Measurements from ENCODE around the gene PLIN4.

The PLIN4 gene

GRCh38 chr19:4524808-4525562, 6.7 kb upstream of the PLIN4 start:
- no peak for DNase-seq (ENCODE audit: low read depth)

- DNase-seq (ENCODE audit: low read depth) = peak; percentile 30
Measured at GRCh38 chr19:4523306-4524110, 5.2 kb upstream of the PLIN4 start.

DNA sequence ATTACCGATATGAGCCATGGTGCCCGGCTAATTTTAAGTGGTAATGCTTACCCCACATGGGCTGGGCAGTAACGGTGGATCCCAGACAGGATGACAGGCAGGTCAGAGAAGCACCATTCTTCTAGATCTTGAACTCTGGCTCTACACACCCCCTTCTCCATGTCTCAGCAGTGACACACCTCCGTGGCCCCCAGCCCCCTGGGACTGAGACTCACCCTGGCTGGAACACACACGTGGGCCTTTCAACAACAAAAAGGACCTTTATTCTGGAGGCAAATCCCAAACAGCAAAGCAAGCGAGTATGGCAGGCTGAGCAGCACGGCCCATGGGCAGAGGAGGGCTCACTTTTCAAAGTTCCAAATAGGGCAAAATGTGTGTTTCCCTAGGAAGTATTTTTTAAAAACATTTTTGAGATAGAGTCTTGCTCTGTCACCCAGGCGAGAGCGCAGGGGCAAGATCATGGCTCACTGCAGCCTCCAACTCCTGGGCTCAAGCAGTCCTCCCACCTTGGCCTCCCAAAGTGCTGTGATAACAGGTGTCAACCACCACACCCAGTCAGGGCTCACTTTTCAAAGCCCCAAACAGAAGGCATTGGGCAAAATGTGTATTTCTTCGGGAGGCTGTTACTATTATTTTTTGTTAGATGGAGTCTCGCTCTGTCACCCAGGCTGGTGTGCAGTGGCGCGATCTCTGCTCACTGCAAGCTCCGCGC, 4.2 kb upstream of the PLIN4 start:
- no peak for DNase-seq (ENCODE audit: low read depth)

DNA sequence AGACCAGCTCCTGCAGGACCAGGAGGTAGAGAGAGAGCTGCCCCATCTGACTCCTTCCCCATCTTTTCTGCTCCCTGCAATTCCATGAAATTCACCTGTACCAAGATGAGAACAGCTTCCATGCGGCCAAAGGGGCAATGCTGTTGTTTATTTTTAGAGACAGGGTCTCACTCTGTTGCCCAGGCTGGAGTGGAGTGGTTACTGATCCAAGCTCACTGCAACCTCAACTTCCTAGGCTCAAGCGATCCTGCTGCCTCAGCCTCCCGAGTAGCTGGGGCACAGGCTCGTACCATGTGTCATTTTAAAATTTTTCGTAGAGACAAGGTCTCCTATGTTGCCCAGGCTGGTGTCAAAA, 3.6 kb upstream of the PLIN4 start:
- DNase-seq (ENCODE audit: low read depth) = no peak

- DNase-seq (ENCODE audit: low read depth) = no peak
Measured at GRCh38 chr19:4521170-4521887, 3.0 kb upstream of the PLIN4 start.

GRCh38 chr19:4519521-4520277, 1.4 kb upstream of the PLIN4 start:
- DNase-seq (ENCODE audit: low read depth) = no peak

DNA sequence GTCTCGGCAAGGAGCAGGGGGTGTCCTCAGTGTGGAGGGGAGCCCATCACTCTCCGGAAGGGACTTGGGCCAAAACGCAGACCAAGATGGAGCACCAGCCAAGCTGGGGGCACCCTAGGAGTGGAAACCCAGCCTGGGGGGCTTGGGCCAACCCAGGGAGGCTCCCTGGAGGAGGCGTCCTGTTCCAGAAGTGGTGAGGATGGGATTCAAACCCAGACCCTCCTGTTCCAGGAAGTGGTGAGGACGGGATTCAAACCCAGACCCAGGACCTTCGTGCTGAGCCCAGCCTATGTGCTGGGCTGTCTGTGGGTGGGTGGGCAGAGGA, 848 bp upstream of the PLIN4 start:
- DNase-seq (ENCODE audit: low read depth) = no peak

DNA sequence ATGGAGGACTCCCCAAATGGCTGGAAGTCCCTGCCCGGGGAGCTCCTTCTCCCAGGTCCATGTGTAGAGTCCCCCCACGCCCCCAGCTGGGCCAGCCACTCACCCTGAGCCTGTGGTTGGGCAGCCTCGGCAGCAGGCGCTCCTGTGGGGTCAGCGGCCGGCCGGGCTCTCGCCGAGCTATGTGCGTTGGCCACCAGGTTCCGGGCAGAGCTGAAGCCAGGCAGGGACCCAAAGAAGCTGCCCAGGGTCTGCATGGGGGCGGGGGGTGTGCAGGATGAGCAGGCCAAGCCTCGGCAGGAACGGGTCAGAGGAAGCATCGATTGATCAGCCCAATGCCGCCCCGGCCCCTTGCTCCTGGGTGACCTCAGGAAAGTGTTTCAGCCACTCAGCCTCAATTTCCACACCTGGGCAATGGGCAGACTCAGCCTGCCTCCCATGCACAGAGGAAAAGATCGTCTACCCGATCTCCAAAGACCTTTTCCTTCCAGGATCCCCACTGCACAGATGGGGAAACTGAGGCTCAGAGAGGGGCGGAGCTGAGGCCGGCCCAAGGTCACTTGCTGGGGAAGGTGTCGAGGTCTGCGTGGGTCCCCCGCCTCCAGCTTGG, 732 bp downstream of the PLIN4 start:
- DNase-seq (ENCODE audit: low read depth) = no peak

DNA sequence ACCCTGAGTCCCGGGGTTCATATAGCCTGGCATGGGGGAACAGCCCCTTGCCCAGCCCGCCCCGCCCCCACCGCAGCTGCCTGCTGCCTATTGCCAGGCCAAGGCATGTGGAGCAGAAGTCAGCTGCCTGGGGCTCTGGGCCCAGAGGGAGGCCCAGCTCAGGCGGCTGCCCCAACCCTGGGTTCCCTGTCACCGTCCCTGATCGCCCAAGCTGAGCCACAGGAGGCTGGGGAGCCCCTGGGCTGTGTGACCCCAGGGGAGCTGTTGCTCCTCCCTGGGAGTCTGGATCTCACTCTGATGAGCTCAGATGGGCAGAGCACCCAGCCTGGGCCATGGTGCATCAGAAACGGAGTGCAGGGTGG, 1.4 kb downstream of the PLIN4 start:
- no peak for DNase-seq (ENCODE audit: low read depth)

- no peak for DNase-seq (ENCODE audit: low read depth)
Measured at GRCh38 chr19:4516199-4516938, 1.9 kb downstream of the PLIN4 start.

DNA sequence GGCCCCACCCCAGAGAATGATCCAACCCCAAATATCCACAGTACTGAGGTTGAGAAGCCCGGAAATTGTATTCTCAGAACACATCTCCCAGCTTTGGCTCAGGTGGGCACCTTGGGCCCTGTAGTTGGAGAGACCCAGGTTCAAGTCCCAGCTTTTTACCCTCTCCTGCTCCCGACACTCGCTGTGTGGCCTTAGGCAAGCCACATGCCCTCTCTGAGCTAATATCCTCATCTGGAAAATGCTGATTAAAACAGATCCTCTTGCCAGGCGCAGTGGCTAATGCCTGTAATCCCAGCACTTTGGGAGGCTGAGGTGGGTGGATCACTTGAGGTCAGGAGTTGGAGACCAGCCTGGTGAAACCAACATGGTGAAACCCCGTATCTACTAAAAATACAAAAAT, 2.6 kb downstream of the PLIN4 start:
- DNase-seq (ENCODE audit: low read depth) = no peak

GRCh38 chr19:4513248-4513647, 5.0 kb downstream of the PLIN4 start:
- no peak for DNase-seq (ENCODE audit: low read depth)

DNA sequence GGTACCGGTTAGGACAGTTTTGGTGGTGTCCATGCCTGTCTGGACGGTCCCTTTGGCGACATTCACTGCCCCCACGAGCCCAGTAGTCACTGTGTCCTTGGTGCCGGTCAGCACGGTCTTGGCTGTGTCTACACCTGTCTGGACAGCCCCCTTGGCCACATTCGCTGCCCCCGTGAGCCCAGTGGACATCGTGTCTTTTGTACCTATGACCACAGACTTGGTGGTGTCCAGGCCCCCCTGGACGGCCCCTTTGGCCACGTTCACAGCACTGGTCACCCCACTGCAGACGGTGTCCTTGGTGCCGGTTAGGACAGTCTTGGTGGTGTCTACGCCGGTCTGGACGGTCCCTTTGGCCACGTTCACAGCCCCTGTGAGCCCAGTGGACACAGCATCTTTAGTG, 6.2 kb downstream of the PLIN4 start:
- no peak for DNase-seq (ENCODE audit: low read depth)

DNA sequence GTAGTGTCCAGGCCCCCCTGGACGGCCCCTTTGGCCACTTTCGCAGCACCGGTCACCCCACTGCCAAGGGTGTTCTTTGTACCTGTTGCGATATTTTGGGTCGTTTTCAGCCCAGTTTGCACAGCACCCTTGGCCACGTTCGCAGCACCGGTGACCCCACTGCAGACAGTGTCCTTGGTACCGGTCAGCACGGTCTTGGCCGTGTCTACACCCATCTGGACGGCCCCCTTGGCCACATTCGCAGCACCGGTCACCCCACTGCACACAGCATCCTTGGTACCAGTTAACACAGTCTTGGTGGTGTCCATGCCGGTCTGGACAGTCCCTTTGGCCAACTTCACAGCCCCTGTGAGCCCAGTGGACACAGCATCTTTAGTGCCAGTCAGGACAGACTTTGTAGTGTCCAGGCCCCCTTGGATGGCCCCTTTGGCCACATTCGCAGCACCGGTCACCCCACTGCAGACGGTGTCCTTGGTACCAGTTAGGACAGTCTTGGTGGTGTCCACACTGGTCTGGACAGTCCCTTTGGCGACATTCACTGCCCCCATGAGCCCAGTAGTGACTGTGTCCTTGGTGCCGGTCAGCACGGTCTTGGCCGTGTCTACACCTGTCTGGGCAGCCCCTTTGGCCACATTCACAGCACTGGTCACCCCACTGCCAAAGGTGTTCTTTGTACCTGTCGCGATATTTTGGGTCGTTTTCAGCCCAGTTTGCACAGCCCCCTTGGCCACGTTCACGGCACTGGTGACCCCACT, 6.8 kb downstream of the PLIN4 start:
- DNase-seq (ENCODE audit: low read depth) = no peak

DNA sequence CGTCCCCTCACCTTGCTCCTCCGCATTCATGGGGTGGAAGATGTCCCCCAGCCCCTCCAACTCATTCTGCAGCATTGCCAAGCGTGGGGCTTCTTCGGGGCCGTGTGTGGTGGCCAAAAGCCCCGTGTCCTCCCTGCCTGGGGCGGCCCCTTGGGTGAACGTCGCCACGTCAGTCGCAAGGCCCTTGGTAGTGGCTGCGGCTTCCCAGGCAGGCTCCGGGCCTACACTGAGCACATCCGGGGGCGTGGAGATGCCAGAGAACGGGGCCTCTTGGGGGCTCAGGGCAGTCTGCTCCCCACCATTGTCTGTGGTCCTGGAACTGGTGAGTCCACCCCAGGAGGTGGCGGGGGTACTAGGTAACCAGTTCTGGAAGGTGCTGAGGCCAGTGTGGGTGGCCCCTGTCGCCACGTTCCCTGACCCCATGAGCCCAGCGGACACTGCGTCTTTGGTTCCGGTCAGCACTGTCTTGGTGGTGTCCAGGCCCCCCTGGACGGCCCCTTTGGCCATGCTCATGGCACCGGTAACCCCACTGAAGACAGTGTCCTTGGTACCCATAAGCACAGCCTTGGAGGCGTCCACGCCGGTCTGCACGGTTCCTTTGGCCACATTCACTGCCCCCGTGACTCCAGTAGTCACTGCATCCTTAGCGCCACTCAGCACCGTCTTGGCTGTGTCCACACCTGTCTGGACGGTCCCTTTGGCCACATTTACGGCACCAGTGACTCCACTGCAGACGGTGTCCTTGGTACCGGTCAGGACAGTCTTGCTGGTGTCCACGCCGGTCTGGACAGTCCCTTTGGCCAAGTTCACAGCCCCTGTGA, 7.6 kb downstream of the PLIN4 start:
- no peak for DNase-seq (ENCODE audit: low read depth)

- DNase-seq (ENCODE audit: low read depth) = no peak
Measured at GRCh38 chr19:4508698-4509097, 9.6 kb downstream of the PLIN4 start.

DNA sequence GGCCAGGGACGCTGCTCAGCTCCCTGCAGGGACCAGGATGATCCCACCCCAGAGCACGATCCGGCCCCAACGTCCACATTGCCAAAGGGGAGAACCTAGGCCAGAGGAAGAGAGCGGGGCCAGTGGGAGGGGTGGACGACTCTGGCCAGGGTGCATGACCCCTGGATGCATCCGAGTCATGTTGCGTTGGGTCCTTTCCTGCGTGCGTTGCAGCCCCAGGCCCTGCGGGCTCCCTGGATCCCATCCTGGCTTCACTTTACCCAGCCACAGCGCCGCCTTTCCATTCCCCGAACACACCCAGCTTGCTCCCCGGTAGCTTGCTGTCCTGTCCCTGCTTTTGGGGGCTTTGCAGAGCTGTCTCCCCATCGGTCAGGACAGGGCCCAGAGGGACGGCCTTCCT, 10.5 kb downstream of the PLIN4 start:
- DNase-seq (ENCODE audit: low read depth) = no peak

- DNase-seq (ENCODE audit: low read depth) = no peak
Measured at GRCh38 chr19:4507150-4507452, 11.2 kb downstream of the PLIN4 start.

DNA sequence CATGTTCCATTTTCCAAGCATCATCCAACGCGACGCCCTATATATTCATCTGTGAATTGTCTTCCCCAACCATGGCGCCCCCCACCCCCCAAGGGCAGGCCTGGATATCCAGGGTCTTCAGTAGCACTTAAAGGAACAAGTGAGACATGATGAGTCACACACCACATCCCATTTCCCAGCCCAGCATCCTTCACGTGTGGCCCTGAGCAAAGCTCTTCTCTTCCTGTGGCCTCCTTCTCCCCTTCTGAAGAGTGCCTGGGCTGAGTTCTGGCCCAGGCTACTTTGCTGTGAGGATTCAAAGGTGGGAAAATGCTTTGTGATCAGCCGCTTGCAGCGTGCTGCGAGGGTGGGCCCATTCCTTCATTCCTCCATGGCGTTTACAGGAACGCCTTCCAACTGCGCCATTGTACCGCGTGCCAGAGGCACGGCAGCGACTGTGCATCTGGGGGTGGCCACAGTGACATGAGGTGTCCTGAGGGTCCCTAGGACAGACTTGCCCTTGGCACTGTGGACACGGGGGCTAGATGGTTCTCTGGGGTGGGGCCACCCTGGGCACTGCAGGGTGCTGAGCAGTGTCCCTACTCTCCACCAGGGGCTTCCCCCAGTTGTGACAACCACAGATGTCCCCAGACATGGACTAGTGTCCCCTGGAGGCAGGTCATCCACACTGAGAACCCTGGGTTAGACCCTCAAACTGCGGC, 11.7 kb downstream of the PLIN4 start:
- DNase-seq (ENCODE audit: low read depth) = no peak
